Neural cell (in vitro differentiated cells): ENCODE results near the gene WARS2.

Experiments
- EP300 ChIP-seq: fragments of 450-650 bp; conservative IDR thresholded peaks from 2 replicates; pipeline ENCODE4 v1.6.1; 2014; ENCODE audit warnings: antibody characterized with exemption, mild to moderate bottlenecking, moderate library complexity; ENCODE audit not compliant: poor library complexity, severe bottlenecking
- TF ChIP-seq, protein P1 (sequence below): IDR thresholded peaks from 2 replicates; pipeline ENCODE4 v1.6.1; 2012; ENCODE audit warnings: borderline replicate concordance
- TF ChIP-seq, protein P2 (sequence below): fragments of 450-650 bp; IDR thresholded peaks from 2 replicates; pipeline ENCODE4 v1.5.1; 2014; ENCODE audit warnings: antibody characterized with exemption, mild to moderate bottlenecking, moderate library complexity; ENCODE audit not compliant: poor library complexity, severe bottlenecking

DNA sequence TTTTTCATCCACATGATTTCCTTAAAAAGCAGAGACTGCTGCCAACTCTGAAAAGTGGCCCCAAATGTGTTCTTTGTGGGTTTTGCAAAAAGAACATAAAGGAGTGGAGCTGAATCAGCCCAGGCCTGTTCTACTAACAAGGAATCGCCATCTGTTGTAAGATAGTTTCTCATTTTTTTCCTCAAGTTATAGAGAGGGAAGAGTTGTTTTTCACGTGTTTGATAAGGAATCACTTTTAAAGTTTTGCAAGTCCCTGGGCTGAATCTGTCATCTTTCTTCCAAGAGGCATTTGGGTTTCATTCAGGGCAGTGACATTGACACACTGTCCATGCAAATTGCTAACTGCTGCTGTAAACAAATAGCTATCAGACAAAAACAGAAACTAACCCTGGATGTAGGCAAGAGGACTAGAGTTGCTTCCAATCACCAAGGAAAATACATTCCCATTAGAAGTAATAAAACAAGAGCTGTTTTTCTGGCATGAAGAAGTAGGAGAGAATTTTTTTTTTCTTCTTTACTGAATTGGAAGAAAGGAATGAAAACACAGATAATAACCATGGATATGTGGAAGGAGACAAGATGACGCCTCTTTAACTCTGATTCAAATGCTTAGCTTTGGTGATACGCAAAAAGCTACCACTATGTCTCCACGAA lies 93.5 kb downstream of the WARS2 start:
- TF ChIP-seq, protein P1, sequence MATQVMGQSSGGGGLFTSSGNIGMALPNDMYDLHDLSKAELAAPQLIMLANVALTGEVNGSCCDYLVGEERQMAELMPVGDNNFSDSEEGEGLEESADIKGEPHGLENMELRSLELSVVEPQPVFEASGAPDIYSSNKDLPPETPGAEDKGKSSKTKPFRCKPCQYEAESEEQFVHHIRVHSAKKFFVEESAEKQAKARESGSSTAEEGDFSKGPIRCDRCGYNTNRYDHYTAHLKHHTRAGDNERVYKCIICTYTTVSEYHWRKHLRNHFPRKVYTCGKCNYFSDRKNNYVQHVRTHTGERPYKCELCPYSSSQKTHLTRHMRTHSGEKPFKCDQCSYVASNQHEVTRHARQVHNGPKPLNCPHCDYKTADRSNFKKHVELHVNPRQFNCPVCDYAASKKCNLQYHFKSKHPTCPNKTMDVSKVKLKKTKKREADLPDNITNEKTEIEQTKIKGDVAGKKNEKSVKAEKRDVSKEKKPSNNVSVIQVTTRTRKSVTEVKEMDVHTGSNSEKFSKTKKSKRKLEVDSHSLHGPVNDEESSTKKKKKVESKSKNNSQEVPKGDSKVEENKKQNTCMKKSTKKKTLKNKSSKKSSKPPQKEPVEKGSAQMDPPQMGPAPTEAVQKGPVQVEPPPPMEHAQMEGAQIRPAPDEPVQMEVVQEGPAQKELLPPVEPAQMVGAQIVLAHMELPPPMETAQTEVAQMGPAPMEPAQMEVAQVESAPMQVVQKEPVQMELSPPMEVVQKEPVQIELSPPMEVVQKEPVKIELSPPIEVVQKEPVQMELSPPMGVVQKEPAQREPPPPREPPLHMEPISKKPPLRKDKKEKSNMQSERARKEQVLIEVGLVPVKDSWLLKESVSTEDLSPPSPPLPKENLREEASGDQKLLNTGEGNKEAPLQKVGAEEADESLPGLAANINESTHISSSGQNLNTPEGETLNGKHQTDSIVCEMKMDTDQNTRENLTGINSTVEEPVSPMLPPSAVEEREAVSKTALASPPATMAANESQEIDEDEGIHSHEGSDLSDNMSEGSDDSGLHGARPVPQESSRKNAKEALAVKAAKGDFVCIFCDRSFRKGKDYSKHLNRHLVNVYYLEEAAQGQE = no peak
- TF ChIP-seq, protein P2, sequence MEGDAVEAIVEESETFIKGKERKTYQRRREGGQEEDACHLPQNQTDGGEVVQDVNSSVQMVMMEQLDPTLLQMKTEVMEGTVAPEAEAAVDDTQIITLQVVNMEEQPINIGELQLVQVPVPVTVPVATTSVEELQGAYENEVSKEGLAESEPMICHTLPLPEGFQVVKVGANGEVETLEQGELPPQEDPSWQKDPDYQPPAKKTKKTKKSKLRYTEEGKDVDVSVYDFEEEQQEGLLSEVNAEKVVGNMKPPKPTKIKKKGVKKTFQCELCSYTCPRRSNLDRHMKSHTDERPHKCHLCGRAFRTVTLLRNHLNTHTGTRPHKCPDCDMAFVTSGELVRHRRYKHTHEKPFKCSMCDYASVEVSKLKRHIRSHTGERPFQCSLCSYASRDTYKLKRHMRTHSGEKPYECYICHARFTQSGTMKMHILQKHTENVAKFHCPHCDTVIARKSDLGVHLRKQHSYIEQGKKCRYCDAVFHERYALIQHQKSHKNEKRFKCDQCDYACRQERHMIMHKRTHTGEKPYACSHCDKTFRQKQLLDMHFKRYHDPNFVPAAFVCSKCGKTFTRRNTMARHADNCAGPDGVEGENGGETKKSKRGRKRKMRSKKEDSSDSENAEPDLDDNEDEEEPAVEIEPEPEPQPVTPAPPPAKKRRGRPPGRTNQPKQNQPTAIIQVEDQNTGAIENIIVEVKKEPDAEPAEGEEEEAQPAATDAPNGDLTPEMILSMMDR = no peak
- no peak for TF ChIP-seq EP300
